HFF-Myc (cell line): Measurements from ENCODE around the gene FAM174C.

Experiments used
- DNase-seq: peaks from one replicate; pipeline ENCODE4 v3.0.0-alpha.2; 2011; ENCODE audit warnings: low read depth; ENCODE audit errors: extremely low read depth
- H3K4me3 ChIP-seq: replicated peaks from 2 replicates; pipeline ENCODE4 v1.5.1; 2011; ENCODE audit warnings: low read depth, mild to moderate bottlenecking, control low read depth, low read length
- CTCF ChIP-seq: IDR thresholded peaks from 2 replicates; pipeline ENCODE4 v1.5.1; 2012; ENCODE audit warnings: mild to moderate bottlenecking, low read depth, low read length, control low read depth; ENCODE audit errors: missing control alignments

FAM174C gene

GRCh38 chr19:1269478-1270212, 5.7 kb upstream of the FAM174C start:
- no peak for TF ChIP-seq CTCF
- peak overlapping the region; percentile 78 for H3K4me3 ChIP-seq
- DNase-seq: peak; percentile 65

GRCh38 chr19:1270213-1270853, 5.0 kb upstream of the FAM174C start:
- no peak for DNase-seq
- TF ChIP-seq CTCF: no peak
- H3K4me3 ChIP-seq: peak overlapping the region; percentile 78

GRCh38 chr19:1270854-1271527, 4.3 kb upstream of the FAM174C start:
- peak overlapping the region; percentile 78 for H3K4me3 ChIP-seq

GRCh38 chr19:1271528-1272422, 3.6 kb upstream of the FAM174C start:
- DNase-seq: no peak
- no peak for TF ChIP-seq CTCF
- peak overlapping the region; percentile 78 for H3K4me3 ChIP-seq

More at GRCh38 chr19:1270854-1271527, 4.3 kb upstream of the FAM174C start:
- no peak for DNase-seq
- TF ChIP-seq CTCF: no peak

GRCh38 chr19:1272423-1273262, 2.7 kb upstream of the FAM174C start:
- no peak for TF ChIP-seq CTCF
- DNase-seq: no peak
- H3K4me3 ChIP-seq: no peak overlapping the region
